CD4-positive, alpha-beta T cell treated with Interleukin-21 for 1 hour (primary cell): Measurements from ENCODE around the gene CTTNBP2.

Experiments used
- DNase-seq: peaks from one replicate; pipeline ENCODE4 v3.0.0-alpha.2; 2020

CTTNBP2 gene

GRCh38 chr7:117870448-117871130, 2.7 kb downstream of the CTTNBP2 start:
- no peak for DNase-seq

- DNase-seq: no peak
These were observed 3.9 kb downstream of the CTTNBP2 start for GRCh38 chr7:117869374-117869773.

GRCh38 chr7:117863618-117864017, 9.6 kb downstream of the CTTNBP2 start:
- DNase-seq: no peak

GRCh38 chr7:117862378-117862777, 10.9 kb downstream of the CTTNBP2 start:
- no peak for DNase-seq

- DNase-seq: no peak
These were observed 13.9 kb downstream of the CTTNBP2 start for GRCh38 chr7:117859246-117859812.

GRCh38 chr7:117858712-117859111, 14.5 kb downstream of the CTTNBP2 start:
- no peak for DNase-seq

GRCh38 chr7:117857718-117858117, 15.5 kb downstream of the CTTNBP2 start:
- no peak for DNase-seq

- DNase-seq: no peak
These were observed 17.0 kb downstream of the CTTNBP2 start for GRCh38 chr7:117856196-117856595.

- no peak for DNase-seq
These were observed 19.1 kb downstream of the CTTNBP2 start for GRCh38 chr7:117854186-117854585.

- no peak for DNase-seq
These were observed 24.3 kb downstream of the CTTNBP2 start for GRCh38 chr7:117848941-117849340.

- no peak for DNase-seq
These were observed 28.6 kb downstream of the CTTNBP2 start for GRCh38 chr7:117844678-117845077.

- DNase-seq: no peak
These were observed 31.6 kb downstream of the CTTNBP2 start for GRCh38 chr7:117841611-117842010.

GRCh38 chr7:117841011-117841410, 32.2 kb downstream of the CTTNBP2 start:
- no peak for DNase-seq

GRCh38 chr7:117839507-117839906, 33.7 kb downstream of the CTTNBP2 start:
- DNase-seq: no peak

- DNase-seq: no peak
These were observed 35.4 kb downstream of the CTTNBP2 start for GRCh38 chr7:117837841-117838240.

GRCh38 chr7:117835016-117835664, 38.1 kb downstream of the CTTNBP2 start:
- no peak for DNase-seq

GRCh38 chr7:117830422-117830954, 42.8 kb downstream of the CTTNBP2 start:
- DNase-seq: no peak

GRCh38 chr7:117829450-117830117, 43.7 kb downstream of the CTTNBP2 start:
- no peak for DNase-seq

GRCh38 chr7:117828825-117829224, 44.4 kb downstream of the CTTNBP2 start:
- DNase-seq: no peak

- no peak for DNase-seq
These were observed 45.4 kb downstream of the CTTNBP2 start for GRCh38 chr7:117827862-117828261.

- no peak for DNase-seq
These were observed 48.1 kb downstream of the CTTNBP2 start for GRCh38 chr7:117825132-117825531.

- no peak for DNase-seq
These were observed 48.6 kb downstream of the CTTNBP2 start for GRCh38 chr7:117824592-117824991.

- DNase-seq: no peak
These were observed 53.7 kb downstream of the CTTNBP2 start for GRCh38 chr7:117819558-117819957.

- no peak for DNase-seq
These were observed 55.0 kb downstream of the CTTNBP2 start for GRCh38 chr7:117818232-117818631.
